OCI-LY1 (cell line): ENCODE measurements around the gene RORB.

Experiments used
- EZH2 ChIP-seq: fragments of 200-600 bp; sonication (generic), shearing (Covaris generic); IDR thresholded peaks from 2 replicates; pipeline ENCODE4 v1.8.0; 2017; ENCODE audit warnings: borderline replicate concordance, mixed run types, mild to moderate bottlenecking, antibody characterized with exemption, low read length, moderate library complexity, mixed read lengths
- TF ChIP-seq, protein P1 (sequence below): fragments of 200-600 bp; sonication (generic), shearing (Covaris generic); IDR thresholded peaks from 2 replicates; pipeline ENCODE4 v1.5.1; 2017; ENCODE audit warnings: mild to moderate bottlenecking, antibody characterized with exemption, low read length, moderate library complexity, mixed read lengths

DNA sequence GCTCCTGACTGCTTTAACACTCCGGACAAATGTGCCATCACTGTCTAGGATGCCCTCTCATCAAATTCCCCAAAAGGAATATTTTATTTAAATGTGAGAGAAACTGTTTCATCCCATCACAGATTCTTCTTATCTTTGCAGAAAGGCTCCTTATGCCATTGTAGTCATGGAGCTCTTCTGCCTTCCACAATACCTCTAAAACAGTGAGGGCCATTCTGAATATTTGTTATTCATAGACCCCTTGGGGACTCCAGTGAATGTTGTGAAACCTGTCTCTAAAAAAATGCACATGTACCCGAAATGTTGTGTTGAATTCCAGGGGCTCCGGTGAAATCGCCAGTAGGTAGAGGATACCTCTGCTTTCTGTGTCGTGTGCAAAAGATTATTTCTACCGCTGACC lies 176.9 kb downstream of the RORB start:
- TF ChIP-seq, protein P1, sequence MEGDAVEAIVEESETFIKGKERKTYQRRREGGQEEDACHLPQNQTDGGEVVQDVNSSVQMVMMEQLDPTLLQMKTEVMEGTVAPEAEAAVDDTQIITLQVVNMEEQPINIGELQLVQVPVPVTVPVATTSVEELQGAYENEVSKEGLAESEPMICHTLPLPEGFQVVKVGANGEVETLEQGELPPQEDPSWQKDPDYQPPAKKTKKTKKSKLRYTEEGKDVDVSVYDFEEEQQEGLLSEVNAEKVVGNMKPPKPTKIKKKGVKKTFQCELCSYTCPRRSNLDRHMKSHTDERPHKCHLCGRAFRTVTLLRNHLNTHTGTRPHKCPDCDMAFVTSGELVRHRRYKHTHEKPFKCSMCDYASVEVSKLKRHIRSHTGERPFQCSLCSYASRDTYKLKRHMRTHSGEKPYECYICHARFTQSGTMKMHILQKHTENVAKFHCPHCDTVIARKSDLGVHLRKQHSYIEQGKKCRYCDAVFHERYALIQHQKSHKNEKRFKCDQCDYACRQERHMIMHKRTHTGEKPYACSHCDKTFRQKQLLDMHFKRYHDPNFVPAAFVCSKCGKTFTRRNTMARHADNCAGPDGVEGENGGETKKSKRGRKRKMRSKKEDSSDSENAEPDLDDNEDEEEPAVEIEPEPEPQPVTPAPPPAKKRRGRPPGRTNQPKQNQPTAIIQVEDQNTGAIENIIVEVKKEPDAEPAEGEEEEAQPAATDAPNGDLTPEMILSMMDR, result no peak
- no peak for TF ChIP-seq EZH2
